ENCODE results near the gene CORO2B. TPM values are rescaled to one million over a fixed set of nuclear protein-coding genes. Genes with fewer than 3 reads are reported as not detected.

CORO2B gene
- total and polyA plus RNA-seq, 2 experiments from 2014 or later: 1.6 to 4.6 TPM

DNA sequence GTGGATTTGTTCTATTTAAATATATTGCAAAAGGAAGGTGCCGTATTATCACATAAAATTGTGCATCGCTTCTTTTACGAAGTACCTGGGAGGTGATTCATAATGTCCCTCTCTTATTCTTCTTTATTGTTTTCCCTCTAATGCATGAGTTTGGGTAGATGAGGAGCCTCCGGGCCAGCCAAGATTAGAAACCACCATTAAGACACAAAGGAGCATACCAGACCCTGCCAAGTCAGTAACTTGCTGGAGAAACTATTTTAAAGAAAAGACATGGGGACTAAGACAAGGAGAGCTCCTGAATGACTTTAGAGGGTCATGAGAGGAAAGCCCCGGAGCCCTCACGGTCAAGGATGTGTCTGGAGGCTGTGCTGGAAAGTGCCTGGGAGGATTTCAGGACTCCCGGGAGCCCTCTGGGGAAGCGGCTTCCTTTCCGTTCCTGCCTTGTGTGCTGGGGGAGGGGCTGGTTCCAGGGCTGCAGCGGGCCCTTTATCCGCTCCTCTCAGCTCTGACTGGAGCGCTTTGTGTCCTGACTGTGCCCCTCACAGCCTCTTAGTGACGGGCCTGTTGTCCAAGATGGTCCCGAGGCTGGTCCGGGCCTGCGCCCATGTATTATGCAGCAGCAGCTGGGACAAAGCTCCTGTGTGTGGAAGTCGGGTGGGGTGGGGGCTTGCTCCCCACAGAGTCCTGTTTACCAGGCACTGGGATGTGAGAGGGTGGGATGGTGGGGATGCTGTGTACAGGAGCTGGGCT, 35.7 kb downstream of the CORO2B start (continued):
- TF ChIP-seq, protein P1, sequence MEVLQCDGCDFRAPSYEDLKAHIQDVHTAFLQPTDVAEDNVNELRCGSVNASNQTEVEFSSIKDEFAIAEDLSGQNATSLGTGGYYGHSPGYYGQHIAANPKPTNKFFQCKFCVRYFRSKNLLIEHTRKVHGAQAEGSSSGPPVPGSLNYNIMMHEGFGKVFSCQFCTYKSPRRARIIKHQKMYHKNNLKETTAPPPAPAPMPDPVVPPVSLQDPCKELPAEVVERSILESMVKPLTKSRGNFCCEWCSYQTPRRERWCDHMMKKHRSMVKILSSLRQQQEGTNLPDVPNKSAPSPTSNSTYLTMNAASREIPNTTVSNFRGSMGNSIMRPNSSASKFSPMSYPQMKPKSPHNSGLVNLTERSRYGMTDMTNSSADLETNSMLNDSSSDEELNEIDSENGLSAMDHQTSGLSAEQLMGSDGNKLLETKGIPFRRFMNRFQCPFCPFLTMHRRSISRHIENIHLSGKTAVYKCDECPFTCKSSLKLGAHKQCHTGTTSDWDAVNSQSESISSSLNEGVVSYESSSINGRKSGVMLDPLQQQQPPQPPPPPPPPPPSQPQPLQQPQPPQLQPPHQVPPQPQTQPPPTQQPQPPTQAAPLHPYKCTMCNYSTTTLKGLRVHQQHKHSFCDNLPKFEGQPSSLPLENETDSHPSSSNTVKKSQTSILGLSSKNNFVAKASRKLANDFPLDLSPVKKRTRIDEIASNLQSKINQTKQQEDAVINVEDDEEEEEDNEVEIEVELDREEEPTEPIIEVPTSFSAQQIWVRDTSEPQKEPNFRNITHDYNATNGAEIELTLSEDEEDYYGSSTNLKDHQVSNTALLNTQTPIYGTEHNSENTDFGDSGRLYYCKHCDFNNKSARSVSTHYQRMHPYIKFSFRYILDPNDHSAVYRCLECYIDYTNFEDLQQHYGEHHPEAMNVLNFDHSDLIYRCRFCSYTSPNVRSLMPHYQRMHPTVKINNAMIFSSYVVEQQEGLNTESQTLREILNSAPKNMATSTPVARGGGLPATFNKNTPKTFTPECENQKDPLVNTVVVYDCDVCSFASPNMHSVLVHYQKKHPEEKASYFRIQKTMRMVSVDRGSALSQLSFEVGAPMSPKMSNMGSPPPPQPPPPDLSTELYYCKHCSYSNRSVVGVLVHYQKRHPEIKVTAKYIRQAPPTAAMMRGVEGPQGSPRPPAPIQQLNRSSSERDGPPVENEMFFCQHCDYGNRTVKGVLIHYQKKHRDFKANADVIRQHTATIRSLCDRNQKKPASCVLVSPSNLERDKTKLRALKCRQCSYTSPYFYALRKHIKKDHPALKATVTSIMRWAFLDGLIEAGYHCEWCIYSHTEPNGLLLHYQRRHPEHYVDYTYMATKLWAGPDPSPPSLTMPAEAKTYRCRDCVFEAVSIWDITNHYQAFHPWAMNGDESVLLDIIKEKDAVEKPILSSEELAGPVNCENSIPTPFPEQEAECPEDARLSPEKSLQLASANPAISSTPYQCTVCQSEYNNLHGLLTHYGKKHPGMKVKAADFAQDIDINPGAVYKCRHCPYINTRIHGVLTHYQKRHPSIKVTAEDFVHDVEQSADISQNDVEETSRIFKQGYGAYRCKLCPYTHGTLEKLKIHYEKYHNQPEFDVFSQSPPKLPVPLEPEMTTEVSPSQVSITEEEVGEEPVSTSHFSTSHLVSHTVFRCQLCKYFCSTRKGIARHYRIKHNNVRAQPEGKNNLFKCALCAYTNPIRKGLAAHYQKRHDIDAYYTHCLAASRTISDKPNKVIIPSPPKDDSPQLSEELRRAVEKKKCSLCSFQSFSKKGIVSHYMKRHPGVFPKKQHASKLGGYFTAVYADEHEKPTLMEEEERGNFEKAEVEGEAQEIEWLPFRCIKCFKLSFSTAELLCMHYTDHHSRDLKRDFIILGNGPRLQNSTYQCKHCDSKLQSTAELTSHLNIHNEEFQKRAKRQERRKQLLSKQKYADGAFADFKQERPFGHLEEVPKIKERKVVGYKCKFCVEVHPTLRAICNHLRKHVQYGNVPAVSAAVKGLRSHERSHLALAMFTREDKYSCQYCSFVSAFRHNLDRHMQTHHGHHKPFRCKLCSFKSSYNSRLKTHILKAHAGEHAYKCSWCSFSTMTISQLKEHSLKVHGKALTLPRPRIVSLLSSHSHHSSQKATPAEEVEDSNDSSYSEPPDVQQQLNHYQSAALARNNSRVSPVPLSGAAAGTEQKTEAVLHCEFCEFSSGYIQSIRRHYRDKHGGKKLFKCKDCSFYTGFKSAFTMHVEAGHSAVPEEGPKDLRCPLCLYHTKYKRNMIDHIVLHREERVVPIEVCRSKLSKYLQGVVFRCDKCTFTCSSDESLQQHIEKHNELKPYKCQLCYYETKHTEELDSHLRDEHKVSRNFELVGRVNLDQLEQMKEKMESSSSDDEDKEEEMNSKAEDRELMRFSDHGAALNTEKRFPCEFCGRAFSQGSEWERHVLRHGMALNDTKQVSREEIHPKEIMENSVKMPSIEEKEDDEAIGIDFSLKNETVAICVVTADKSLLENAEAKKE (CRISPR knock-in tag; IDR thresholded peaks at IDR 0.05): no peak
- TF ChIP-seq STAT1 (IDR thresholded peaks at IDR 0.05; ENCODE audit: unreplicated experiment) (no peak), CREB1 (CRISPR knock-in tag; IDR thresholded peaks at IDR 0.05; ENCODE audit: low read depth) (no peak), JUNB (IDR thresholded peaks at IDR 0.05; ENCODE audit: unreplicated experiment) (no peak), EZH2phosphoT487 (IDR thresholded peaks at IDR 0.05; ENCODE audit: unreplicated experiment) (no peak), NANOG (IDR thresholded peaks at IDR 0.05; ENCODE audit: borderline replicate concordance) (no peak)

DNA sequence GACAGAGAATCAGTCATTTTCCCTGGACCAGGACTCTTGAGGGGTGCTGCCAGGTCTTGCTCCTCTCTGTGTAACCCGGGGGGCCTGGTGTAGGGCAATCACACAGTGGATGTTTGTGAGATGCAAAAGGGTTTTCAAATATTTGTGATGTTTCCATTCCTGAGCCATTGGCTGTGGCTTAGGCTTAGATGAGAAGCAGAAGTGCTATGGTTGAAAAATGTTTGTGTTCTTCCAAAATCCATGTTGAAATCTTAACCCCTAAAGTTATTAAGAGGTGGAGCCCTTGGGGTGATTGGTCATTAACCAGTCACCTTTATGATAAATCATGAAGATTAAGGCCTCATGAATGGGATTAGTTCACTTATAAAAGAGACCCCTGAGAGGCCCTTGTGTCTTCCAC, 36.5 kb downstream of the CORO2B start:
- Histone ChIP-seq H4K20me1 (replicated peaks; ENCODE audit: insufficient read depth) (no peaks in the 10 kb centered on the region), H3K9me2 (ENCODE audit: insufficient read depth) (no peaks in the 10 kb centered on the region), H3F3A (replicated peaks; ENCODE audit: low read depth) (no peaks in the 10 kb centered on the region), H3K27ac (ENCODE audit: low read depth) (no peak overlapping the region), H3K4me1 (ENCODE audit: insufficient read depth) (peaks cover 22% of the 10 kb centered on the region), H3K4me3 (no peak overlapping the region), H2AFZ (peak overlapping the region; percentile 85; the same call in 1 of the 2 replicates), H3K36me3 (ENCODE audit: insufficient read depth) (no peaks in the 10 kb centered on the region), H3K4me2 (peak overlapping the region; percentile 77), H3K79me2 (replicated peaks; ENCODE audit: insufficient read depth) (0 out of 2 replicates have a peak, but pooled peaks cover 3% of the 10 kb centered on the region), H3K27me3 (ENCODE audit: insufficient read depth) (no peaks in the 10 kb centered on the region)
- H3K9me3 Mint-ChIP-seq: no peaks in the 10 kb centered on the region
- H3K27ac Mint-ChIP-seq: no peak overlapping the region; the same call in 1 of the 2 replicates
- H3K4me3 Mint-ChIP-seq: no peak overlapping the region
- DNase-seq (ENCODE audit: low spot score) (no peak), ATAC-seq (no peak)
- H3K4me1 Mint-ChIP-seq: peaks cover 33% of the 10 kb centered on the region
- no peaks in the 10 kb centered on the region for H3K36me3 Mint-ChIP-seq (ENCODE audit: low read depth)
- H3K27me3 Mint-ChIP-seq (ENCODE audit: insufficient read depth, low read depth, poor library complexity): peaks cover 6% of the 10 kb centered on the region
- TF ChIP-seq STAT1 (IDR thresholded peaks at IDR 0.05; ENCODE audit: unreplicated experiment) (no peak), POLR2AphosphoS5 (IDR thresholded peaks at IDR 0.05; ENCODE audit: low read depth) (no peak)
- TF ChIP-seq, protein P1 (CRISPR knock-in tag; IDR thresholded peaks at IDR 0.05): no peak

Data from GM23338 (cell line).